ENCODE measurements around the gene STEAP3. TPM values are rescaled to one million over a fixed set of nuclear protein-coding genes. Genes with fewer than 3 reads are reported as not detected.

Gene STEAP3
- total and polyA plus RNA-seq, 2 donors (not counting 1 experiment from before 2014, with no cell fraction given), result 1.1 to 1.6 TPM

GRCh38 chr2:119306196-119306590 lies 82.6 kb downstream of the STEAP3 start:
- Mint-ChIP-seq H3K27me3 (no peaks in the 10 kb centered on the region), H3K4me1 (peaks cover 5% of the 10 kb centered on the region), H3K27ac (no peak overlapping the region), H3K4me3 (no peak overlapping the region), H3K9me3 (ENCODE audit: insufficient read depth) (no peaks in the 10 kb centered on the region)
- no peaks in the 10 kb centered on the region for H3K79me2 ChIP-seq (ENCODE audit: control insufficient read depth, insufficient read depth, low read length)
- no peak overlapping the region for H3K4me3 ChIP-seq (ENCODE audit: control extremely low read depth in 1 of 5, extremely low read depth in 1 of 5, insufficient read depth in 1 of 5, low read depth in 2 of 5, low read length in 4 of 5)
- H3K27ac ChIP-seq (ENCODE audit: low read length in 2 of 2), result no peak overlapping the region
- TF ChIP-seq CTCF (IDR thresholded peaks at IDR 0.05) (no peak), EZH2 (IDR thresholded peaks at IDR 0.05; ENCODE audit: borderline replicate concordance, insufficient read depth, low read depth, low read length, poor library complexity, severe bottlenecking) (no peak)
- no peaks in the 10 kb centered on the region for H3K36me3 ChIP-seq (replicated peaks in 1 of 2; ENCODE audit: control extremely low read depth in 1 of 2, control insufficient read depth in 1 of 2, extremely low read depth in 1 of 2, insufficient read depth in 2 of 2, low read length in 1 of 2)
- H4K20me1 ChIP-seq (ENCODE audit: control insufficient read depth, insufficient read depth, low read length, poor library complexity, severe bottlenecking), result no peaks in the 10 kb centered on the region
- no peak for DNase-seq
- no peak overlapping the region for H2AFZ ChIP-seq (ENCODE audit: insufficient read depth, low read depth, low read length, poor library complexity, severe bottlenecking)
- no peaks in the 10 kb centered on the region for H3K27me3 ChIP-seq (replicated peaks in 1 of 4; ENCODE audit: control extremely low read depth in 1 of 4, control insufficient read depth in 3 of 4, insufficient read depth in 4 of 4, low read length in 3 of 4)
- H3K9me3 ChIP-seq (ENCODE audit: control extremely low read depth in 1 of 3, control insufficient read depth in 2 of 3, insufficient read depth in 1 of 3, low read length in 2 of 3), result no peaks in the 10 kb centered on the region
- ATAC-seq (ENCODE audit: low read depth), result no peak
- H3K4me1 ChIP-seq (ENCODE audit: control insufficient read depth in 2 of 2, insufficient read depth in 2 of 2, low read length in 2 of 2), result no peaks in the 10 kb centered on the region
- intact Hi-C loops (cut with micrococcal nuclease), result no loop called here
- ChIA-PET CTCF (no interaction called here), POLR2A (no interaction called here)
- 100% methylated on average over 3 of the region's 10 CpGs for WGBS (ENCODE audit: insufficient coverage)
- no peak overlapping the region for H3K4me2 ChIP-seq (replicated peaks; ENCODE audit: low read depth, low read length, poor library complexity, severe bottlenecking)
- no peak overlapping the region for H3K9ac ChIP-seq (ENCODE audit: low read length)

GRCh38 chr2:119307419-119308140 lies 83.9 kb downstream of the STEAP3 start:
- ChIA-PET CTCF (no interaction called here), POLR2A (no interaction called here)
- intact Hi-C loops (cut with micrococcal nuclease), result no loop called here
- Mint-ChIP-seq H3K9me3 (ENCODE audit: insufficient read depth) (no peaks in the 10 kb centered on the region), H3K27ac (no peak overlapping the region), H3K4me3 (no peak overlapping the region), H3K4me1 (peaks cover 17% of the 10 kb centered on the region), H3K27me3 (no peaks in the 10 kb centered on the region)
- Histone ChIP-seq H3K79me2 (ENCODE audit: control insufficient read depth, insufficient read depth, low read length) (no peaks in the 10 kb centered on the region), H4K20me1 (ENCODE audit: control insufficient read depth, insufficient read depth, low read length, poor library complexity, severe bottlenecking) (no peaks in the 10 kb centered on the region), H3K27ac (ENCODE audit: low read length in 2 of 2) (no peak overlapping the region), H3K9ac (ENCODE audit: low read length) (no peak overlapping the region), H3K27me3 (replicated peaks in 1 of 4; ENCODE audit: control extremely low read depth in 1 of 4, control insufficient read depth in 3 of 4, insufficient read depth in 4 of 4, low read length in 3 of 4) (no peaks in the 10 kb centered on the region), H2AFZ (ENCODE audit: insufficient read depth, low read depth, low read length, poor library complexity, severe bottlenecking) (no peak overlapping the region), H3K9me3 (ENCODE audit: control extremely low read depth in 1 of 3, control insufficient read depth in 2 of 3, insufficient read depth in 1 of 3, low read length in 2 of 3) (no peaks in the 10 kb centered on the region), H3K4me2 (replicated peaks; ENCODE audit: low read depth, low read length, poor library complexity, severe bottlenecking) (no peak overlapping the region), H3K4me3 (ENCODE audit: control extremely low read depth in 1 of 5, extremely low read depth in 1 of 5, insufficient read depth in 1 of 5, low read depth in 2 of 5, low read length in 4 of 5) (no peak overlapping the region), H3K4me1 (ENCODE audit: control insufficient read depth in 2 of 2, insufficient read depth in 2 of 2, low read length in 2 of 2) (peaks cover 0 to 3% of the 10 kb centered on the region in 2 donors), H3K36me3 (replicated peaks in 1 of 2; ENCODE audit: control extremely low read depth in 1 of 2, control insufficient read depth in 1 of 2, extremely low read depth in 1 of 2, insufficient read depth in 2 of 2, low read length in 1 of 2) (no peaks in the 10 kb centered on the region)
- WGBS (ENCODE audit: insufficient coverage), result no CpG with 5 or more reads among the region's 7 CpGs
- TF ChIP-seq EZH2 (IDR thresholded peaks at IDR 0.05; ENCODE audit: borderline replicate concordance, insufficient read depth, low read depth, low read length, poor library complexity, severe bottlenecking) (no peak), CTCF (IDR thresholded peaks at IDR 0.05) (no peak)
- ATAC-seq (ENCODE audit: low read depth) (no peak), DNase-seq (no peak)

Data from B cell (primary cell).